PC-9 (cell line): ENCODE results near the gene KNCN. TPM values are rescaled to one million over a fixed set of nuclear protein-coding genes. Genes with fewer than 3 reads are reported as not detected.

Experiments
- BruUV-seq: library from RNA; stranded (reverse); fragments of 400-500 nt; replicated peaks from 2 replicates; lab custom pipeline; 2021; lab: Mats Ljungman, UMichigan
- CTCF ChIA-PET: fragments of 300-600 bp; sonication (Branson Sonifier 250); formaldehyde crosslinking; loops from one replicate; lab custom pipeline; 2022; ENCODE audit warnings: antibody characterized with exemption; lab: Charles Lee
- POLR2A ChIA-PET: fragments of 300-600 bp; sonication (Branson Sonifier 250); formaldehyde crosslinking; loops from one replicate; lab custom pipeline; 2022; ENCODE audit warnings: antibody characterized with exemption; ENCODE audit not compliant: unreplicated experiment; lab: Charles Lee
- DNase-seq, 2 experiments: peaks; one replicate each; pipeline versions ENCODE4 v3.0.0 to v3.0.0-alpha.2; 2015 to 2022; ENCODE audit warnings: mixed read lengths in 1 of 2
- H2AFZ ChIP-seq: fragments of 200-600 bp; sonication (generic); 2 replicates; pipeline ENCODE4 v1.8.1; 2017; ENCODE audit warnings: antibody characterized with exemption
- H3F3A ChIP-seq: fragments of 200-600 bp; sonication (generic); 2 replicates; pipeline ENCODE4 v1.8.1; 2017; ENCODE audit warnings: antibody characterized with exemption, mild to moderate bottlenecking, low read depth; ENCODE audit not compliant: insufficient read depth
- H3K27ac ChIP-seq: fragments of 200-600 bp; sonication (generic); 2 replicates; pipeline ENCODE4 v1.6.1; 2016; ENCODE audit warnings: mixed run types
- H3K27me3 ChIP-seq: fragments of 200-600 bp; sonication (generic); 2 replicates; pipeline ENCODE4 v1.6.1; 2016; ENCODE audit warnings: low read depth, mixed run types; ENCODE audit not compliant: insufficient read depth
- H3K36me3 ChIP-seq: fragments of 200-600 bp; sonication (generic); 2 replicates; pipeline ENCODE4 v1.6.1; 2016; ENCODE audit warnings: low read depth, mixed run types
- H3K4me1 ChIP-seq: fragments of 200-600 bp; sonication (generic); replicated peaks from 2 replicates; pipeline ENCODE4 v1.6.1; 2016; ENCODE audit warnings: mixed run types; ENCODE audit not compliant: insufficient read depth
- H3K4me2 ChIP-seq: fragments of 200-600 bp; sonication (generic); 2 replicates; pipeline ENCODE4 v1.6.1; 2017; ENCODE audit warnings: mixed run types
- H3K4me3 ChIP-seq: fragments of 200-600 bp; sonication (generic); 2 replicates; pipeline ENCODE4 v1.6.1; 2016; ENCODE audit warnings: mixed run types
- H3K79me2 ChIP-seq: fragments of 200-600 bp; sonication (generic); 2 replicates; pipeline ENCODE4 v1.6.1; 2017; ENCODE audit warnings: low read depth, mixed run types
- H3K9me2 ChIP-seq: fragments of 200-600 bp; sonication (generic); 2 replicates; pipeline ENCODE4 v1.8.1; 2017; ENCODE audit warnings: mild to moderate bottlenecking; ENCODE audit not compliant: insufficient read depth
- H3K9me3 ChIP-seq: fragments of 200-600 bp; sonication (generic); 2 replicates; pipeline ENCODE4 v1.8.1; 2016; ENCODE audit warnings: low read depth; ENCODE audit not compliant: insufficient read depth
- H4K20me1 ChIP-seq: fragments of 200-600 bp; sonication (generic); 2 replicates; pipeline ENCODE4 v1.8.1; 2017; ENCODE audit not compliant: insufficient read depth
- EZH2 ChIP-seq: fragments of 200-600 bp; sonication (generic); IDR thresholded peaks from 2 replicates; pipeline ENCODE4 v1.8.0; 2017; ENCODE audit warnings: antibody characterized with exemption, low read depth
- intact Hi-C: fragments of 100-400 bp; cut with micrococcal nuclease; formaldehyde crosslinking; loops from one replicate; pipeline ENCODE4 v1.10.0; 2022; ENCODE audit not compliant: unreplicated experiment
- total RNA-seq: library from RNA; stranded (reverse); gene quantifications from 2 replicates; pipeline ENCODE4 v1.2.3, GENCODE V29; 2021
- TF ChIP-seq, protein P1 (sequence below): fragments of 200-600 bp; sonication (generic); conservative IDR thresholded peaks from 2 replicates; pipeline ENCODE4 v1.6.1; 2017; ENCODE audit warnings: mixed run types, antibody characterized with exemption, mild to moderate bottlenecking, moderate library complexity

The KNCN gene
- total RNA-seq, 1 experiment from 2014 or later, result not detected

DNA sequence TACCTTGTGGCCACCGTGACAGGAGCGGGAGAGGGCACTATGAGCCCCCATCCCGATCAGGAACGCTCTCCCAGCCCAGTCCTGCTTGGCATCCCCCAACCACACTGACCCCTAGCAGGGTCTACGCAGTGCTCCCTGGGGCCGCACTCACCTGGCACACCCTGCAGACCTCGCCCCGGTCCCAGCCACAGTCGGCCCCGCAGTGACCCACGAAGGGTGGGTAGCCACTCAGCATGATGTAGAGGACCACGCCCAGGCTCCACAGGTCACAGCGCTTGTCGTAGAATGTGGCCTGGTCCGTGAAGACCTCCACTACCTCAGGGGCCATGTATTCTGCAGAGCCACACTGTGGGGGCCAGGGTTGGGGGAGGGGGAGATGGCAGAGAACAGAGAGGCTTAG, 11.1 kb upstream of the KNCN start:
- no peaks in the 10 kb centered on the region for H4K20me1 ChIP-seq
- no peaks in the 10 kb centered on the region for H3K79me2 ChIP-seq
- no peaks in the 10 kb centered on the region for H3K27me3 ChIP-seq
- intact Hi-C loops, result no loop called here
- no peak overlapping the region for H3K4me3 ChIP-seq
- no peak for TF ChIP-seq EZH2
- TF ChIP-seq, protein P1, sequence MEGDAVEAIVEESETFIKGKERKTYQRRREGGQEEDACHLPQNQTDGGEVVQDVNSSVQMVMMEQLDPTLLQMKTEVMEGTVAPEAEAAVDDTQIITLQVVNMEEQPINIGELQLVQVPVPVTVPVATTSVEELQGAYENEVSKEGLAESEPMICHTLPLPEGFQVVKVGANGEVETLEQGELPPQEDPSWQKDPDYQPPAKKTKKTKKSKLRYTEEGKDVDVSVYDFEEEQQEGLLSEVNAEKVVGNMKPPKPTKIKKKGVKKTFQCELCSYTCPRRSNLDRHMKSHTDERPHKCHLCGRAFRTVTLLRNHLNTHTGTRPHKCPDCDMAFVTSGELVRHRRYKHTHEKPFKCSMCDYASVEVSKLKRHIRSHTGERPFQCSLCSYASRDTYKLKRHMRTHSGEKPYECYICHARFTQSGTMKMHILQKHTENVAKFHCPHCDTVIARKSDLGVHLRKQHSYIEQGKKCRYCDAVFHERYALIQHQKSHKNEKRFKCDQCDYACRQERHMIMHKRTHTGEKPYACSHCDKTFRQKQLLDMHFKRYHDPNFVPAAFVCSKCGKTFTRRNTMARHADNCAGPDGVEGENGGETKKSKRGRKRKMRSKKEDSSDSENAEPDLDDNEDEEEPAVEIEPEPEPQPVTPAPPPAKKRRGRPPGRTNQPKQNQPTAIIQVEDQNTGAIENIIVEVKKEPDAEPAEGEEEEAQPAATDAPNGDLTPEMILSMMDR, result no peak
- H3K4me2 ChIP-seq, result no peak overlapping the region
- no peaks in the 10 kb centered on the region for H3K9me2 ChIP-seq
- ChIA-PET CTCF (no interaction called here), POLR2A (interaction anchor here (0.6 kb wide), 1 partner anchor 26 kb away, joined by 8 read pairs; no protein-coding TSS in a partner anchor)
- no peaks in the 10 kb centered on the region for H3K4me1 ChIP-seq
- H3K9me3 ChIP-seq, result no peaks in the 10 kb centered on the region
- no peak for DNase-seq
- H3K36me3 ChIP-seq, result peaks cover 8% of the 10 kb centered on the region; the same call in 1 of the 2 replicates
- H2AFZ ChIP-seq, result no peak overlapping the region
- H3K27ac ChIP-seq, result no peak overlapping the region
- BruUV-seq, result no TSS peak
- peaks cover 1% of the 10 kb centered on the region; the same call in 1 of the 2 replicates for H3F3A ChIP-seq

GRCh38 chr1:46558966-46559365, 7.5 kb upstream of the KNCN start:
- Histone ChIP-seq H4K20me1 (no peaks in the 10 kb centered on the region), H3K4me3 (no peak overlapping the region), H3K36me3 (no peaks in the 10 kb centered on the region), H3F3A (peaks cover 6% of the 10 kb centered on the region; the same call in 1 of the 2 replicates), H3K27ac (no peak overlapping the region), H3K9me2 (no peaks in the 10 kb centered on the region), H3K4me1 (0 out of 2 replicates have a peak, but pooled peaks cover 9% of the 10 kb centered on the region), H2AFZ (no peak overlapping the region), H3K4me2 (no peak overlapping the region), H3K79me2 (no peaks in the 10 kb centered on the region), H3K27me3 (no peaks in the 10 kb centered on the region), H3K9me3 (no peaks in the 10 kb centered on the region)
- ChIA-PET CTCF (no interaction called here), POLR2A (interaction anchor here (0.7 kb wide), 1 partner anchor 199 kb away, joined by 3 read pairs; no protein-coding TSS in a partner anchor)
- peak in 1 of 2 experiments; percentile 26 for DNase-seq
- BruUV-seq, result no TSS peak
- TF ChIP-seq, protein P1, result no peak
- TF ChIP-seq EZH2, result no peak
- intact Hi-C loops, result no loop called here

DNA sequence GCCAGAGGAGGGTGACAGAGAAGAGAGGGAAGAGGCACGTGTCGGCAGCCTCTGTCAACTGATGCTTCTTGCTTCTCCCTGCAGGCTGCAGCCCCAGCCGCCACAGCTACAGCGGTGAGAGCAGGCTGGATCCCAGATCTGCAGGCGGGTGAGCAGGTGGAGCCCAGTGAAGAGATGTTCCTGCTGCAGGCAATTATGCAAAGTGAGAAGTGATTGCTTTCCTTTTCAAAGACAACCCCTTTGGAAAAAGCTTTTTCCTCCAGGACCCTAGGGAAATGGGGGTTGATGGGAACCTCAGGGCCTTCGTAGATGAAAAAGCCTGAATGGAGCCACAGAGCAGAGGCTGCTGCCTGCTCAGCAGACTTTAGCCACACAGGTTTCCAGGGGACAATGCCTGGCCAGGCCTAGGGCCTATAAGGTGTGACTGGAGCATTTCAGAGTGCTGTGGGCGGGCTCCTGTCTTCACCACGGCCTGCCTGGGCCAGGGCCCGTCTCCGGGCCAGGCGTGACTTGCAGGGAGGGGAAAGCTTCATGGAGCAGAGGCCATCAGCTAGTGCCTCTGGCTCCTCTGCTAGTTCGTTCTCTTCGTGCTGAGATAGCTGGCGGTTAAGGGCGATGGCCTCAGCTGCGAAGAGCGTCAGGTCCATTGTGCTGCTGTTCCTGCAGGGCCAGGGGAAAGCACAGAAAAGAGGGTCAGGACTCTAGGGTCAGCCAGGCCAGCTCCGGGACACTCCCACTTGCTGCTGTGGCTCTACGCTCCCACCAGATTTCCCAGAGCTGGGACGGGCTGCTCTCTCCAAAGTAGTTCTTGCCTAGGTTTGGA, 6.9 kb upstream of the KNCN start:
- no peaks in the 10 kb centered on the region for H3K36me3 ChIP-seq
- H3K9me3 ChIP-seq, result no peaks in the 10 kb centered on the region
- no peaks in the 10 kb centered on the region for H3K9me2 ChIP-seq
- POLR2A ChIA-PET, result no interaction called here
- H3K4me2 ChIP-seq, result no peak overlapping the region
- H3K4me3 ChIP-seq, result no peak overlapping the region
- no peaks in the 10 kb centered on the region for H4K20me1 ChIP-seq
- no peak overlapping the region for H2AFZ ChIP-seq
- intact Hi-C loops, result no loop called here
- H3K4me1 ChIP-seq, result 0 out of 2 replicates have a peak, but pooled peaks cover 9% of the 10 kb centered on the region
- BruUV-seq, result no TSS peak
- peak in 1 of 2 experiments; percentile 26 for DNase-seq
- TF ChIP-seq, protein P1, result no peak
- TF ChIP-seq EZH2, result no peak
- peaks cover 6% of the 10 kb centered on the region; the same call in 1 of the 2 replicates for H3F3A ChIP-seq
- H3K27me3 ChIP-seq, result no peaks in the 10 kb centered on the region
- H3K79me2 ChIP-seq, result no peaks in the 10 kb centered on the region
- no peak overlapping the region for H3K27ac ChIP-seq
- CTCF ChIA-PET, result no interaction called here
